ENCODE results near the gene TAF4B.

DNA sequence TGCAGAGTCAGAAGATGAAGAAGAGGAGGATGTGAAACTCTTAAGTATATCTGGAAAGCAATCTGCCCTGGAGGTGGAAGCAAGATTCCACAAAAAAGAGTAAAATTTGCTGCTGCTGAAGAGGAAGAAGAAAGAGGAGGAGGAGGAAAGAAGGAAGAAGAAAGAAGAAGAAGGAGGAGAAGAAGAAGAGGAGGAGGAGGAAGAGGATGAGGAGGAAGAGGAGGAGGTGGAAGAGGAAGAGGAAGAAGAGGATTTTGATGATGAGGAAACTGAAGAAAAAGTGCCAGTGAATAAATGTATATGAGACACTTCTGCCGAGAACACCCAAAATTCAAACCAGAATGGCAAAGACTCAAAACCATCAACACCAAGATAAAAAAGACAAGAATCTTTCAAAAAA lies 20.9 kb upstream of the TAF4B start:
- TF ChIP-seq EZH2 (IDR thresholded peaks at IDR 0.05; ENCODE audit: borderline replicate concordance, insufficient read depth, low read depth, low read length, poor library complexity, severe bottlenecking) = no peak
- TF ChIP-seq CTCF (IDR thresholded peaks at IDR 0.05) = no peak
